Spleen (tissue), 11 donors: Measurements from ENCODE around the gene AFDN. TPM values are rescaled to one million over a fixed set of nuclear protein-coding genes. Genes with fewer than 3 reads are reported as not detected.

Experiments
- DNase-seq: peaks from one replicate; pipeline ENCODE4 v3.0.0-alpha.2; 2020
- H3K27ac ChIP-seq, 8 donors: fragments of 200-600 bp; sonication (generic) in 7 of 8; 1 replicate in 4 of 8; 2 replicates in 4 of 8; pipeline versions ENCODE4 v1.5.0 to v1.8.0; 2016 to 2021; ENCODE audit warnings: inconsistent platforms in 4 of 8, mild to moderate bottlenecking in 4 of 8, moderate library complexity in 1 of 8
- H3K27me3 ChIP-seq, 7 donors: fragments of 200-600 bp; sonication (generic) in 6 of 7; replicated peaks in 1 of 7; 1 replicate in 4 of 7; 2 replicates in 3 of 7; pipeline versions ENCODE4 v1.5.0 to v1.8.0; 2016 to 2021; ENCODE audit warnings: inconsistent platforms in 3 of 7, mild to moderate bottlenecking in 1 of 7
- H3K36me3 ChIP-seq, 6 donors: fragments of 200-600 bp; sonication (generic) in 5 of 6; 1 replicate in 4 of 6; 2 replicates in 2 of 6; pipeline versions ENCODE4 v1.5.0 to v1.8.0; 2016 to 2021; ENCODE audit warnings: inconsistent platforms in 2 of 6
- H3K4me1 ChIP-seq, 6 donors: fragments of 200-600 bp; sonication (generic) in 5 of 6; 1 replicate in 3 of 6; 2 replicates in 3 of 6; pipeline versions ENCODE4 v1.5.0 to v1.8.0; 2016 to 2021; ENCODE audit warnings: inconsistent platforms in 3 of 6
- H3K4me3 ChIP-seq, 8 donors: fragments of 200-600 bp; sonication (generic) in 7 of 8; 1 replicate in 4 of 8; 2 replicates in 4 of 8; pipeline versions ENCODE4 v1.5.0 to v1.8.0; 2016 to 2021; ENCODE audit warnings: inconsistent platforms in 4 of 8, mild to moderate bottlenecking in 4 of 8, moderate library complexity in 2 of 8
- H3K9me3 ChIP-seq, 8 donors: fragments of 200-600 bp; sonication (generic) in 7 of 8; 1 replicate in 4 of 8; 2 replicates in 4 of 8; pipeline versions ENCODE4 v1.5.0 to v1.8.0; 2016 to 2021; ENCODE audit warnings: inconsistent platforms in 4 of 8
- CTCF ChIP-seq, 11 experiments: fragments of 200-600 bp in 7 of 11; fragments of 450-650 bp in 4 of 11; sonication (generic) in 4 of 11; IDR thresholded peaks in 8 of 11; conservative IDR thresholded peaks in 3 of 11; 1 replicate in 7 of 11; 2 replicates in 4 of 11; pipeline versions ENCODE4 v1.4.0 to v1.8.0; 2016 to 2021; ENCODE audit warnings: antibody characterized with exemption in 11 of 11, inconsistent platforms in 4 of 11, mild to moderate bottlenecking in 1 of 11
- POLR2A ChIP-seq, 3 donors: fragments of 450-650 bp; IDR thresholded peaks; one replicate each; pipeline ENCODE4 v1.5.1; 2017; ENCODE audit warnings: antibody characterized with exemption in 3 of 3, mild to moderate bottlenecking in 1 of 3
- POLR2AphosphoS5 ChIP-seq, 3 donors: sonication (generic); formaldehyde crosslinking; IDR thresholded peaks; one replicate each; pipeline ENCODE4 v1.5.1; 2017; ENCODE audit warnings: antibody characterized with exemption in 3 of 3
- WGBS, 5 donors: extraction: QIAGEN DNeasy Blood & Tissue Kit in 3 of 5; methylation state at CpG; one replicate each; pipeline versions ENCODE4 v1.1.5 to v1.1.7; 2013 to 2018; 5-methylcytosine and 5-hydroxymethylcytosine counted together
- intact Hi-C: fragments of 100-400 bp; cut with DNase I; formaldehyde crosslinking; loops from one replicate; pipeline ENCODE4 v1.15.0; 2023; ENCODE audit warnings: low total_unique reads
- polyA plus RNA-seq, 3 donors: library from polyadenylated mRNA; stranded (reverse); fragments of 200-250 nt; gene quantifications; one replicate each; pipeline ENCODE4 v1.2.1, GENCODE V29; 2013
- total RNA-seq, 7 donors: library from RNA; depleted of rRNA in 3 of 7; stranded (reverse); fragments of >200 nt in 3 of 7; fragmentation: NEBNext Ultra II Directional in 4 of 7; extraction: Animal tissue kit (Norgen Biotek cat#: 25700) in 4 of 7; gene quantifications; one replicate each; pipeline versions ENCODE4 v1.1.0 to v1.2.1, GENCODE V29; 2016 to 2021
- donor health status: healthy with polysubstance abuse.
- donor health status: DM: no; HTN: no; CAD: no; lungs with moderate emphysema.
- donor health status: DM: no; HTN: no; CAD: no.
- donor health status: Bipolar disorder and iron deficiency.
- donor health status: healthy.
- donor health status: DM: no; HTN: no; CAD: no.
- donor health status: DM: yes; HTN: yes; CAD: no.

Gene AFDN
- total and polyA plus RNA-seq, 10 donors = 7.4 to 148 (median 102) TPM

GRCh38 chr6:167881327-167881726 is 54.6 kb downstream of the AFDN start:
- no peaks in the 10 kb centered on the region for H3K9me3 ChIP-seq
- peaks cover 0 to 9% (median 0%) of the 10 kb centered on the region in 6 donors for H3K4me1 ChIP-seq
- WGBS, 5 donors = 80 to 92% (median 90%) methylated on average over 2 of the region's 2 CpGs
- TF ChIP-seq POLR2A (IDR thresholded peaks at IDR 0.05) (no peak), POLR2AphosphoS5 (IDR thresholded peaks at IDR 0.05) (no peak)
- H3K27me3 ChIP-seq = no peaks in the 10 kb centered on the region
- DNase-seq = no peak
- H3K27ac ChIP-seq = no peak overlapping the region
- no peak overlapping the region for H3K4me3 ChIP-seq
- intact Hi-C loops = no loop called here
- peaks cover 0 to 75% (median 12%) of the 10 kb centered on the region in 6 donors for H3K36me3 ChIP-seq

- TF ChIP-seq CTCF (IDR thresholded peaks at IDR 0.05 in 8 of 11, conservative IDR thresholded peaks at IDR 0.05 in 3 of 11) = no peak
- TF ChIP-seq POLR2AphosphoS5 (IDR thresholded peaks at IDR 0.05) = no peak
- TF ChIP-seq POLR2A (IDR thresholded peaks at IDR 0.05) = no peak
Measured at GRCh38 chr6:167882244-167882643, 55.5 kb downstream of the AFDN start.

GRCh38 chr6:167888098-167888497 is 61.4 kb downstream of the AFDN start:
- Histone ChIP-seq H3K9me3 (no peaks in the 10 kb centered on the region), H3K36me3 (peaks cover 0 to 59% (median 12%) of the 10 kb centered on the region in 6 donors), H3K4me3 (no peak overlapping the region), H3K27ac (no peak overlapping the region), H3K27me3 (no peaks in the 10 kb centered on the region), H3K4me1 (no peaks in the 10 kb centered on the region)
- intact Hi-C loops = no loop called here
- TF ChIP-seq POLR2A (IDR thresholded peaks at IDR 0.05) (no peak), POLR2AphosphoS5 (IDR thresholded peaks at IDR 0.05) (no peak), CTCF (IDR thresholded peaks at IDR 0.05 in 8 of 11, conservative IDR thresholded peaks at IDR 0.05 in 3 of 11) (no peak)
- DNase-seq = no peak

More at GRCh38 chr6:167882244-167882643, 55.5 kb downstream of the AFDN start:
- intact Hi-C loops = no loop called here
- H3K4me3 ChIP-seq = no peak overlapping the region
- DNase-seq = no peak
- no peaks in the 10 kb centered on the region for H3K9me3 ChIP-seq
- no peak overlapping the region for H3K27ac ChIP-seq
- no peaks in the 10 kb centered on the region for H3K27me3 ChIP-seq
- H3K36me3 ChIP-seq = peaks cover 0 to 70% (median 12%) of the 10 kb centered on the region in 6 donors
- peaks cover 0 to 9% (median 0%) of the 10 kb centered on the region in 6 donors for H3K4me1 ChIP-seq
- WGBS, 5 donors = 92 to 97% (median 96%) methylated on average over 6 of the region's 6 CpGs

GRCh38 chr6:167892835-167893815 is 66.4 kb downstream of the AFDN start:
- Histone ChIP-seq H3K36me3 (peaks cover 0 to 52% (median 8%) of the 10 kb centered on the region in 6 donors), H3K27ac (no peak overlapping the region), H3K9me3 (no peaks in the 10 kb centered on the region), H3K4me3 (no peak overlapping the region), H3K4me1 (no peaks in the 10 kb centered on the region), H3K27me3 (no peaks in the 10 kb centered on the region)
- DNase-seq = no peak
- 84 to 92% (median 87%) methylated on average over 8 of the region's 8 CpGs for WGBS, 5 donors
- intact Hi-C loops = loop anchor here (10.0 kb wide), 1 partner anchor 408 kb away; no protein-coding TSS in a partner anchor
- TF ChIP-seq CTCF (IDR thresholded peaks at IDR 0.05 in 8 of 11, conservative IDR thresholded peaks at IDR 0.05 in 3 of 11) (no peak), POLR2A (IDR thresholded peaks at IDR 0.05) (no peak), POLR2AphosphoS5 (IDR thresholded peaks at IDR 0.05) (no peak)
